Stimulated activated CD4-positive, alpha-beta T cell treated with anti-CD3 and anti-CD28 coated beads, TNF-alpha, amount 100 ng/mL, for 24 hours (primary cell): ENCODE results near the gene ZNF10.

Source experiments
- DNase-seq, 3 experiments: peaks; one replicate each; pipeline ENCODE4 v3.0.0-alpha.2; 2020; ENCODE audit warnings: low read depth in 3 of 3

ZNF10 gene

DNA sequence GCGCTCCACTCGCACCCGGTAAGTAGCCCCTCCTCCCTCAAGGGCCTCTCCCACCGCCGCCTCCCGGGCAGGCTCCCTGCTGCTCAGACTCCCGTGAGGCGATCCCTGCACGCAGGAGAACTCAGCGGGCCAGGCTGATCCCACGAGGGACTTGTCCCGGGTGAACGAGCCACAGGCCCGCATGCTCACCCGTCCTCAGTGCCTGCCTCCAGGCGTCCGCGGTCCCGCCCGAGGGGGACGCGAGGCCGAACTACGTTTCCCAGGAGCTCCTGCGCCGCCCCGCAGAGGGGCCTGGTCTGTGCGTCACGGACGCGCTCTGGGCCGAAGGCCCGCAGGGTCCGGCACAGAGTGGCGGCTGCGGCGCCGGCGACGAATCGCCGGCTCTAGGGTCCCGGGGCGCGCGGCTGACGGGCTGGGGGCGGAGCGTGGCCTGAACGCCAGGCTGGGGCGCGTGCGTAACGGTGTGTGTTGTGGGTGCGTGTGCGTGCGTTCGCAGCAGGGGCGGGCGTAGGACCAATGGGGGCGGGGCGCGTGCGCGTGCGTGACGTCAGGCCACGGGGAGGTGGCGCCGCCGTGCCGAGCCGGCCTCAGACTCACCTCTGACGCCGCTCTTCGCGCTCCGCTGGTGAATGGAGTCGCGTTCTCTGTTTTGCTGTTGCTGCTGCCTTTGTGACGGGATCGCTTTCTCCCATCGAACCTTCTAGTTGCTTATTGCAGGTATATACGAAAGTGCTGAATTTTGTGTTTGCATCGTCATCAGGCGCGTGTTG is at the start of gene ZNF10, which contains the start of gene ZNF891:
ZNF10 (plus strand) TSS at position 590 of the 770 bp plus-strand sequence. CDS start 13,866 bp downstream, outside the sequence.
ZNF891 (minus strand) TSS at position 237 of the 770 bp plus-strand sequence. CDS start 8,356 bp downstream, outside the sequence.
- peak; percentile 93 to 96 (median 96) for DNase-seq

- no peak for DNase-seq
These were observed 49.2 kb upstream of the ZNF10 start for GRCh38 chr12:133081159-133081780.

- DNase-seq = no peak
These were observed 47.1 kb upstream of the ZNF10 start for GRCh38 chr12:133083345-133083744.

GRCh38 chr12:133105620-133106019 is 24.8 kb upstream of the ZNF10 start:
- DNase-seq = no peak

DNA sequence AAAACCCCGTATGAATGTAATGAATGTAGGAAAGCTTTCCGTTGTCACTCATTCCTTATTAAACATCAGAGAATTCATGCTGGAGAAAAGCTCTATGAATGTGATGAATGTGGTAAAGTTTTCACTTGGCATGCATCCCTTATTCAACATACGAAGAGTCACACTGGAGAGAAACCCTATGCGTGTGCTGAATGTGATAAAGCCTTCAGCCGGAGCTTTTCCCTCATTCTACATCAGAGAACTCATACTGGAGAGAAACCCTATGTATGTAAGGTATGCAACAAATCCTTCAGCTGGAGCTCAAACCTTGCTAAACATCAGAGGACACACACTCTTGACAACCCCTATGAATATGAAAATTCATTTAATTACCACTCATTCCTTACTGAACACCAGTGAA is 24.2 kb upstream of the ZNF10 start:
- no peak for DNase-seq

DNA sequence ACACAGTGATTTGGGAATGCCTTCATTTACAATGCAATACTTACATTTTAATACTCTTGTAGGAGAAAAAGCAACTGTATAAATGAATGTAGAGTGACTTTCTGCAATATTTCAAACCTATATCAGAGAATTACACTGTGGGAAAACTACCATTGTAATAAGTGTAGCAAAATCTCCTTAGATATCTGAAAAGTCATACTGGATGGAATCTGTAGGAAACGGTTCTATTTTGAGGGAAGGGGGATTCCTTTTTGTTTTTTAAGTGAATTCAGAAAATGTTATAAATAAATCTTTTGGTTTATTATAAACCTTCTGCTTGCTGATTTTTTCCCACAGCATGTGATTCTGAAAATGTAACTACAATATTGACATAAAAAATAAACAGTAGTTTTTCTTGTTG is 23.3 kb upstream of the ZNF10 start:
- no peak for DNase-seq

GRCh38 chr12:133108150-133108549 is 22.3 kb upstream of the ZNF10 start:
- no peak for DNase-seq

DNA sequence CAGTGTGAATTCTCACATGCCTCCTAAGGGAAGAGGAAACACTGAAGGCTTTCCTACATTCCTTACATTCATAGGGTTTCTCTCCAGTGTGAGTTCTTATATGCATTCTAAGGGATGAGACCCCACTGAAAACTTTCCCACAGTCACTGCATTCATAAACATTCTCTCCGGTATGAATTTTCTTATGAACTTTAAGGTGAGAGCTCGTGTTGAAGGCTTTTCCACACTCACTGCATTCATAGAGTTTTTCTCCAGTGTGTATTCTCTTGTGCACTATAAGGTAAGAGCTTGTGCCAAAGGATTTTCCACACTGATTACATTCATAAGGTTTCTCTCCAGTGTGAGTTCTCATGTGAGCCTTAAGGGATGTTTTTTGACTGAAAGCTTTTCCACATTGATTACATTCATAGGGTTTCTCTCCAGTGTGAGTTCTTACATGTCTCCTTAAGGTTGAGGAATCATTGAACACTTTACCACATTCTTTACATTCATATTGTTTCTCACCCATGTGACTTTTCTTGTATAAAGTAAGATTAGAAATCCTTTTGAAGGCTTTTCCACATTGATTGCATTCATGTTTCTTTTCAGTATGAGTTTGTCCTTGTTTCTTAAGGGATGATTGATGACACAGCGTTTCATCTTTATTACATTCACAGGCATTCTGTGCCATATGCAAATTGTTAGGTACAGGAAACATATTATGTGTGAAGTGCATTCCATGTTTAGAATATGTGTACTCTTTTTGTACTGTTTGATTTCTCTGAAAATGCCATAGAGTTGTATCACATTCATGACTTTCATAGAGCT is 9.8 kb upstream of the ZNF10 start:
- no peak for DNase-seq

GRCh38 chr12:133124674-133125073 is 5.8 kb upstream of the ZNF10 start:
- DNase-seq = no peak

- DNase-seq = peak in 1 of 3 experiments; percentile 2
These were observed 924 bp upstream of the ZNF10 start for GRCh38 chr12:133129368-133130037.

DNA sequence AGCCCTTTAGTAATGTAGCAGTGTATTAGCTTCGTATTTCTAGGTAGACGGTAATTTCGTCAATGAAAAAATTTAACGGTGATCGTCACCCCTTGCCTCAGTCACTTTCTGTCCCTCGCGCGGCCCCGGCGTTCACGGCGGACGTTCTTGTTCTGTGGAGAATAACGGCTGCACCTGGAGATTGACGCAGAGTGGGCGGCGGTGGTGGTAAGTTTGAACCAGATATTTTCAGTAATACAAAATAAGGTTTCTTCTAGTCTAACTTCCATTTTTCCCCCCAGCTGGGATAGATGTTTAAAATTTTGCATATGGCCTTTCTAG is 341 bp downstream of the ZNF10 start:
- peak in 2 of 3 experiments; percentile 2 to 32 for DNase-seq

GRCh38 chr12:133135747-133136146 is 5.3 kb downstream of the ZNF10 start:
- no peak for DNase-seq

DNA sequence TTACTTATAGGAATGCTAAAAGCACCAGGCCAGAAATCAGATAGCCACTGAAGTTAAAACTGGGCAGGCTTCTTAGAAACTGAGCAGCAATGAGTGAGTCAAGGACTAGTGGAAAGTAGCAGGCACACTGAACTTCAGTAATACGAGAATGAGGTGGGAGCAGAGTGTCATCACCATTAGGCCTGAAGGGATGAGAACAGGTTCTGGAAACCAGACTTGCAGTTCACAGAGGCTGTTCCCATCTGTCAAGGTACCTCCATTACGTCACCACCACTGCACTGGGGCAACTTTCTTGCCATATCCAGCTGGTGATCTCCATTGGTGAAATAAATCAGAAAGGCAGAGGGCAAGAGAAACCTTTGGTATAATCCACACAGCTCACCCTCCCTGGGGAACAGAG is 15.6 kb downstream of the ZNF10 start:
- DNase-seq = no peak

DNA sequence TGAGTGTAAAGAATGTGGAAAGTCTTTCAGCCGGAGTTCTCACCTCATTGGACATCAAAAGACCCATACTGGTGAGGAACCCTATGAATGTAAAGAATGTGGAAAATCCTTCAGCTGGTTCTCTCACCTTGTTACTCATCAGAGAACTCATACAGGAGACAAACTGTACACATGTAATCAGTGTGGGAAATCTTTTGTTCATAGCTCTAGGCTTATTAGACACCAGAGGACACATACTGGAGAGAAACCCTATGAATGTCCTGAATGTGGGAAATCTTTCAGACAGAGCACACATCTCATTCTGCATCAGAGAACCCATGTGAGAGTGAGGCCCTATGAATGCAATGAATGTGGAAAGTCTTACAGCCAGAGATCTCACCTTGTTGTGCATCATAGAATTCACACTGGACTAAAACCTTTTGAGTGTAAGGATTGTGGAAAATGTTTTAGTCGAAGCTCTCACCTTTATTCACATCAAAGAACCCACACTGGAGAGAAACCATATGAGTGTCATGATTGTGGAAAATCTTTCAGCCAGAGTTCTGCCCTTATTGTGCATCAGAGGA is 25.8 kb downstream of the ZNF10 start:
- DNase-seq = no peak

- DNase-seq = no peak
These were observed 35.3 kb downstream of the ZNF10 start for GRCh38 chr12:133165776-133166175.

GRCh38 chr12:133172491-133172890 is 42.1 kb downstream of the ZNF10 start:
- DNase-seq = no peak

- no peak for DNase-seq
These were observed 44.5 kb downstream of the ZNF10 start for GRCh38 chr12:133174901-133175300.

DNA sequence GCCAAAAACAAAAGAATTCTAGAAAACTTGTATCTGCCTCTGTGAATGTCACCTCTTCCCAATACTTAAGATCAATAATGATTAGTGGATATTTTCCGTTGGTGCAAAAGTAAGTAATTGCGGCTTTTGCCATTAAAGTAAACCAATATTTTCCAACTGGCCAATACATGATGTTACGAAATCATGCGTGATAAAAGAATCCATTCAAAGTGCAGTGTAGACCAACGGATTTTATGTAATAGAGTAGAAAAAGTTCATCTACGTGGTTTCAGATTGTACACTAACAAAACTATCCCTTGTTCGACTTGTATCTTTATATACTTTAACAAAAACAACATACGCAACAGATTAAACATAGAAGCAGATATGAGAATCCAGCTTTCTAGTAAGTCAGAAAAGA is 50.2 kb downstream of the ZNF10 start:
- DNase-seq = no peak

DNA sequence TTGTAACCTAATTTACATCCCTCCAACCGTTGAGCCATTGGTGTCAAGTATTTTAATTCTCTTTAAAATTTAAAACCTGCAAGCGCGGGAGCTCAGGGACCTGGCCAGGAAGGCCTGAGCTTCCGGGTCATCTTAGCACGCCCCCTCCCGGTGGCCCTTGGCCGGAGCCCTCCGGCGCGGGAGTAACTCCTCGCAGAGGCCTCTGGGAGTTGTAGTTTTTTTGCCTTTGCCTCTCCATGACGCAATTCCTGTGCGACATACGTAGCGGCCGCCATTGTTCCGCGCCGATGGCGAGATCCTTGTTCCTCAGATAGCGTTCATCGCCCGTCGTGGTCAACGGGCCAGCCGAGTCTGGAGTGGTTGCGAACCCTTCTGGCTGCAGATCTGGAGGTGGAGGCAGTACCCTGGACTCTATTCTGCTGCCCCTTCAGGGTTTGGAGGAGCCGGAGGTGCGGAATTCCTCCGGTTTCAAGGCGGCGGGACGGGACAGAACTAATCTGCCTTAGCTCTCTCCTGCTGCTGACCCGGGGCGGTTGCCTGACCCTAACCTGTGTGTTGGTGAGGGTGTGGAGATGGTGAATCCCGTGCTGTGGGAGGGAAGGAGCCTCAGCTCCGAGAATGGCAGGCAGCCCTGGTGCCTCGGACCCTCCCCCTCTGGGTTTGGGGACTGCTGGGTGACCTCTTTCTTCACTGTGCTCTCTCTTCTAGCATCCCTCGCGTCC is 51.0 kb downstream of the ZNF10 start, which contains the start of gene ZNF268:
ZNF268 (plus strand) TSS at position 258 of the 722 bp plus-strand sequence. CDS start 503 bp downstream, outside the sequence.
- peak; percentile 80 to 90 (median 86) for DNase-seq

DNA sequence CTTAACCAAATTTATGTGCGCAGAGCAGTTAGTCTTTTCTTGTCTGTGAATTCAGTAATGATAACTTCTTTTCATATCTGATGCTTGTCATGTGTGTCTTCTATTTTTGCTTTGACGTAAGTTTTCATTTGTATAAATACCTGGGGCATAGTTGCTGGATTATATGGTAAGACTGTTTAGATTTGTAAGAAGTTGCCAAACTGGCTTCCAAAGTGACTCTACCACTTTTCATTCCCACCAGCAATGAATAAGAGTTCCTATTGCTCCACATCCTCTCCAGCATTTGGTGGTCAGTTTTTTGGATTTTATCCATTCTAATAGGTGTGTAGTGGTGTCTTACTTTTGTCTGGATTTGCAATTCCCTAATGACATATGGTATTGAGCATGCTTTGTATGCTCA is 59.7 kb downstream of the ZNF10 start:
- DNase-seq = no peak

GRCh38 chr12:133192847-133193246 is 62.4 kb downstream of the ZNF10 start:
- DNase-seq = no peak
